DMS114 treated with DMSO at 0.1 percent for 48 hours (cell line): ENCODE results near the gene ZFP1.

Source experiments
- DNase-seq: peaks from one replicate; lab custom pipeline; 2025; ENCODE audit not compliant: unreplicated experiment; lab: John Stamatoyannopoulos, UW

Gene ZFP1

DNA sequence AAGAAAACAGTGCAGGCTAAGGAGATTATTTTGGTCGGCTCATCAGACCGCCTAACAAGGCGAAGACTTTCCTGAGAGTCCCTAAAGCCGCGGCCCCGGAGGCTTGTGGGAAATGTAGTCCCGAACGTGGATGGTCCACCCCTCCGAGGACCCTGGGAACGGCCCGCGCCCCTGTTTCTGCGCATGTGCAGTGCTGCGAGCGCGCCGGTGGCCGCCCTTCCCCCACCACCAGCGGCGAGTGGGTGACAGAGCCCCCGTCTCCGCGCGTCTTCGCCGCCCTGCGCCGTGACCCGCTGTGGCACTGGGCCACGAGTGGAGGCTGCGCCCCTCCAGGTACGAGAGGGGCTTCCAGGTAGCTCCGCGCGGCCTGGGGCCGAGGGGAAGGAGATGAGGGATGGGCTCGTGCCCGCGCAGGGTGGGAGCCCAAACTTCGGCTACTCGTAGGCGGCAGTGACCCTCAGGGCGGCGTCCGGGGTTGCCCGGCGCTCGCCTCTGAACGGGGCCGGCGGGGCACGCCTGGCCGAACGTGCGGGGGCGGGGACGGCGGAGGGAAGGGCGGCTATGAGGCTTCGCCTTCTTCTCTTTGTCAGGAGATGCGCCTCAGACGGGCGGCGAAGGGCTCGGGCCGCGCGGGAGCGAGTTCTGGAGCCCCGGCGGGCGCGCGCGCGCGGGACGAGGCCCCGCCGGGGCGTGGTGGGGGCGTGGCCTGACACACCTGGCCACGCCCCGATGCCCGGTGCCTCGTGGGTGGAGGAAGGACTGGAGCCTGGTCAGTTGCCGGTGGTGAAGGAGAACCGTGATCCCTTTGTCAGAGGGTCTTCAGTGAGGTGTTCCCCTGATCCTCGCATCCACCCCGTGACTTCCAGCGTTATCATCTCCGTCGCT is at the start of gene ZFP1:
ZFP1 (plus strand) TSS at position 214 of the 885 bp plus-strand sequence. CDS start 4,428 bp downstream, outside the sequence.
- DNase-seq = peak; percentile 93

DNA sequence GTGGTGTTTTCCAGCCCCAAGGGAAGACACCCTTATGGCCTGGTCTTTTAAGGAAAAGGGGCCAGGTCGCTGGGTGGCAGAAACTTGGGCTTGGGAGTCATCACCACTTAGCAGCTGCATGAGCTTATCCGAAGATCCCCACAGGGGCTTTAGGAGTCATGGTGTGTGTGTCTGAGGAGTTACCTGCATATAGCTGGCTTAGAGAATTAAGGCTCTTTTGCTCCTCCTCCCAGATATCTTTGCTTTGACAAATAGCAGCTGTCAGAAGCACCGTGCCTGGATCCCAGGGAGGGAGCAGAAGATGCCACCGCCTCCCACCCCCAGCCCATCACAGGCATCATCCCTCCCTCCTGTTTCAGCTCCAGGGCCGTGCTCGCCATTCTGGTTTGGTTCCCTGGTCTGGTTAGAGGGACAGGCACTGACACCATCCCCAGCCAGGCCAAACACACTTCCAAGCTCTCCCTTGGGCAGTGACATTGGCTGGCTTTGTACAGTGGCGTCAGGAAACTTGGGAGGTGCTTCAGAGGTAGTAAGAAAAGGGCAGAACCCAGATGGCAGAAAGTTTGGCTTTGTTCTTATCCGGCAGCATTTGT is 49.2 kb upstream of the ZFP1 start:
- DNase-seq = no peak

DNA sequence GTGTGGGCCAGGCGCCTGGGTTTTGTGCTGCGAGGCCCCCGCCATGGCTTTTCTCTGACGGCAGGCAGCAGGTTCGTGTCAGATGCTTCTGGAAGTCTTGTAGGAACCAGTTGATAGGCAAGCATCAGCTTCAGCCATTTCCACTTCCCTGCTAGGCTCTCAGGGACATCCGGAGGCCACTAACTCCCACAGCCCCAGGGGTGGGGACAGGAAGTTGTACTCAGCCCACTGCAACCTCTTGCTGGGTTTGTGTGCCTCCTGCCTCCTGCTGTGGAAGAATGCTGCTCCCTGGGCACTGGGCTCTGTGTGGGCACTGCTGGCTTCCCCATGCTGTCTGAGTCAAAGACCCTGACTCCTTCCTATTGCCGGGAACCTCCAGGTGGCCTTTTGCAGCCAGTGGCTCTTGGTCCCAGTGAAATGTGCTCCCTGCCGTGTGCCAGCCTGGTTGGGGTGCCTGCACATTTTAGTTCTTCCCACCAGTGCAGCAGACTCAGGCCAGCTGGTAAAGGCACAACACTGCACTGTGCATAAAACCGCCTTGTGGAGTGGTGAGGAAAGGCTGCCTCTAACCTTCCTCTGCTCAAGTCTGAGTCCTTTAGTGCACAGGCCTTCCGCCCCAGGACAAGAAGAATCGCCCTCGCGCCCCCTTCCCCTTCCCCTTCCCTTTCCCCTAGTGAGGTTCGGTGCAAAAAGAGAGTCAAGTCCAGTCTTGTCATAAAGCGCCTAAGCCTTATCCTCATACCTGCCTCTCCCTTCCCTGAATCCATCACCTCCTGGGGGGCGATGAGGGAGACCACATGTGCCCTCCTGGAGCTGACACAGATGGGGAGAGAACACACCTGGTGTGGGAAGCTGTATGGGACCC is 48.4 kb upstream of the ZFP1 start:
- DNase-seq = no peak

DNA sequence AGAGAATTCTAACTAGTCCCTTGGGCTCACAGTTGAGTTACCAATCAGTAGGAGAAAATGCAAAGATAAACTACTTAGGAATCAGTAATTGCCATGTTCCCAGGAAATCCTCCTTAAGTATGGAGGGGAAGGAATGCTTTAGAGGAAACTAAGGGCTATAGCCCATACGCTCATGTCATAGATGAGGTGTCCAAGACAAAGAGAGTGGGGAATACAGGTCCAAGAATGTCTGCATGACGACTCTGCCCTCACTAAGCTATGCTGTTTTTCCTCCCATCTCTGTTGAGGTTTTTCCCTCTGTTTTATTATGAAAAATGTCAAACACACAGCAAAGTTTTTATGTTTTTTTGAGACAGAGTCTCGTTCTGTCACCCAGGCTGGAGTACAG is 47.7 kb upstream of the ZFP1 start:
- DNase-seq = no peak

DNA sequence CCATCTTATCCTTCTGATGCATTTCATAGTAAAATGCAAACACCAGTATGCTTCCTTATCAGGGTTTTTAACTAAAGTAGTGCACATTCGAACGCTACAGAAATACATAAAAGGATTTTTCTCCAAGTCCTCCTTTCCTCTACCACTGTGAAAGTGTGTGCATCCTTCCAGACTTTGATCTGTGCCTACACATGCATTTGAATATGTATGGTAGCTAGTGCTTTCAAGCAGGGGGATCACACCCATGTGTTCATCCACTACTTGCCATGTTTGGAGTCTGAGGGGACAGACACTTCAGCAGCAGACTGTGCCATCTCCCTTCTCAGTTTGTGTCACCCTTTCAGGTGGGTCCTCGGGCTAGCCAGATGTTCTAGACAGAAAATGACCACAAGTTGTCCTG is 46.7 kb upstream of the ZFP1 start:
- no peak for DNase-seq

DNA sequence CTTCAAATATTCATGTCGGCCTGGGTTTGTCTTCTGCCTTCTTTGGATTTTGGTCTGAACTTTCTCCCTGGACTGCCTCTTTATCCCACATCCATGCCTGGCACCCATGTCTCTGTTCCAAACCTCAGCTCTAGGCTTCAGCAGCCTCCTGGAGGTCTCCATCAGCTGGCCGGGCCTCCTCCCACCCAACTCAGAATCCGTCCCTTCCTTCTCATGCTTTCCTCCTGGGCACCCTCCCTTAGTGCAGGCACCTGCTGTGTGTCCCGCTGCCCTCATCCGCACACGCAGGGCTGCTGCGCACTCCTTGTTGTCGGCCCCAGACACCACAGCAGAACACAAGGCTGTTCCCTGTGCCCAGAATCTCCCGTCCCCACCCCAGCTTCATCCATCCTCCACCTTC is 45.7 kb upstream of the ZFP1 start:
- DNase-seq = no peak

DNA sequence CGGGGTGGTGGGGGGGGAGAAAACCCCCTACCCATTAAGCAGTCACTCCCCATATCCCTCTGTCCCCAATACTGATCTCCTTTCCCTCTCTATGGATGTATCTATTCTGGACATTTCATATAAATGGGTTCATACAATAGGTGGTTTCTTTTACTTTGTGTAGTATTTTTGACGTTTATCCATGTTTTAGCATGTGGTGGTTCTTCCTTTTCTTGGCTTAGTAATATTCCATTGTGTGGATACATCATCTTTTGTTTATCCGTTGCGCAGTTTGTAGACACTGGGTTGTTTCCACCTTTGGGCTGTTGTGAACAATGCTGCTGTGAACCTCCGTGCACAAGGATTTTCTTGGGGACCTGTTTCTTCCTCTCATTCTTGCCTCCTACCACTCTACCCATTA is 44.3 kb upstream of the ZFP1 start:
- DNase-seq = no peak

DNA sequence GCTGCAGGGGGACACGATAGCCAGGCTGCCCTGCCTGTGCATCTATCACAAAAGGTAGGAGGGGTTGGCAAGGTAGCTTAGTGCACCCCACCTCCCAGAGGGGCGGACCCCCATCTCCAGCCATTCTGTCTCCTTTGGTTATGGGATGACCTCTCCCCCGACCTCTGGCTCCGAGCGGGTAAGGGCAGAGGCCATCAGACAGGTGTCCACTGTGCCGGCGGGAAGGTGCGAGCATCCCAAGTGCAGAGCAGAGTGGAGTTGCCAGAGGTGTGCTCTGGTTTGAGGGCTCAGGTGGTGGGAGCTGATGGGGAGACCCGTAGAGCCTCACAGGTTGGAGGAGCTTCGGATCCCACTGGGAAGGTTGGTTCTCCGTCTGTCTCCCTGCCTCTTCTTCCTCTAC is 43.5 kb upstream of the ZFP1 start:
- no peak for DNase-seq

DNA sequence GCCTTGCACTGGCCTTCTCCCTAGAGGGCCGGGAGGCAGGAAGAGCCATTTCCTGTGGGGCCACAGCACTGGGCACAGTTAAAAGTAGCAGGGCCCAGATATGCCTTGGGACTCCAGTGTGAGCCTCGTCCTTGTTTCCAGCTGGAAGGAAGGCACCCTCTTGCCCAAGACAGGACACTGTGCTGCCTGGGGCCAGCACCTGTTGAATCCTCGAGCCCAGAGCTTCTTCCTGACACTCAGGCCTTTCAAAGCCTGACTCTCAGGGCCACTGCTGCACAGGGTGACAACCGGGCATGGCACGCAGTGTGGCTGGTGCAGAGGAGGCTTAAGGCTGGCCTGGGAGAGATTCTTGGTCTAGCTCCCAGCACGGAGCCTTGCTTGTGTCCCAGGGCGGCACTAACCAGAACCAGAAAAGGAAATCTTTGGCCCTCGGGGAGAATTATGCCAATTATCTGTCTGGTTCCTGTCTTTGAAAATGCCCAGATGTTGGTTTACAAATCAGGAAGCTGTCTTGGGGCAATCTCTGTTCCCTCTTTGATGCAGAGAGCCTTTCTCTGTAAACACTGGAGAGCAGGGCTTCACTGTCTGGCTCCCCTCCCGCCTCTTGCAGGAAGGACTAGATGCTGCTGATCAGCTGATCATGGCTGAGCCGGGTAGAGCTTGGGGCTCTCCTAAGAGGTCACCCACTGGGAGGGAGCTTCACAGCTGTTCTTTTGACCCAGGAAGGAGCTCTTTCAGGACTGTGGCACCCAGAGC is 42.8 kb upstream of the ZFP1 start:
- DNase-seq = no peak

DNA sequence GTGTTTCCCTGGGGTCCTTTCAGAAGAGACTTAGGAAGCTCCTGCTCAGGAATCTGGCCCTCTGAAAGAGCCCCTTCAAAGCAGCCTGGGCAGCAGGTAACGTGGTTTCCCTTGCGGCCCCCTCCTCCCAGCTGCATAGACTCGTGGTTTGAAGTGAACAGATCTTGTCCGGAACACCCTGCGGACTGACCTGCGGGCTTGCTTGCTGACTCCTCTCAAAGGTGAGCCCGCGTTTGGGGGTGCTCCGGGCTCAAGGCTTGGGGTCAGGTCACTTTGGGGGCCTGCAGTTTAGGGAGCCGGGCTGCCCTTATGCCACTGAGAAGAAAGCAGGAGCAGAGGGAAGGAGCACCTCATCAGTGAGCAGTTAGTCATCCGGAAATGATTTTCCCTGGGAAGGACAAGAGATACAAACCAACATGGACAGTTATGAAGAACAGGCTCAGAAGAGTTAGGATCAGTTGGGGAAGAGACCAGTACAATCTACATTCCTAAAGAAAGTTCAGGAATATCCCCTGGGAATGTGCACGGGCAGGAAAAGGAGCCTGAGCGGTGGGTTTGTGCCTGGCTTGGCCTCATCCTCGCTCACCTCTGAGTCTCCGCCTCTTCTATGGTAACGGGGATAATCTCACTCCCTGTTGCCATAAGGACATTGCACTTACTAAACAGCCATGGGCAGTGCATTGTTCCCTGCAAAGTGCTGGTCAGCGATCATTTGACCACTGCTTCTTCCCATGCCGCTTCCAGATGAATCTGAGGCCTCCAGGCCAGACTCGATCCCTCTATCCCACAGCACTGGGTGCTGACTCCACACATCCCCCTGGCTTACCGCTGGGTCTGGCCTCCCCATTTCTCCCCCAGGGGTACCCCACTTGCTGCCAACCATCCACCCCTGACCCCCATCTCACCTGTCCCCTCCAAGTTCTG is 41.7 kb upstream of the ZFP1 start:
- DNase-seq = no peak

DNA sequence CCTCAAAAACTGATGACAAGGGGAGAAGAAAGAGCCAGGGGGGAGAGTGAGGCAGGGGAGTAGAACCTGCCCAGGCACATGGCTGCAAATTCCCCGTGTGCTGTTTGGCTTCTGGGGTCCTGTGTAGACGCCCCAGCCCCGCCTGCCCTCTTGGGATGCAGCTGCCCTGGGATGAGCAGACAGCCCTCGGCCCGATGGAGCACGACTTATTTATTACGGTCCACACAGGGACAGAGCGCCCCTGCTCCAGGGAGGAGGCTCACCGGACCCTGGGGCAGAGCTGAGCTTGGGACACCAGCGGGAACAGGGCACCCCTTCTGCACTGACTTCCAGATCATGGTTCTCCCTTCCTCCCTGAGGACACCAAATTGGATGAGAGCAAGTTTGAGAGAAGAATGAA is 40.8 kb upstream of the ZFP1 start:
- DNase-seq = no peak

DNA sequence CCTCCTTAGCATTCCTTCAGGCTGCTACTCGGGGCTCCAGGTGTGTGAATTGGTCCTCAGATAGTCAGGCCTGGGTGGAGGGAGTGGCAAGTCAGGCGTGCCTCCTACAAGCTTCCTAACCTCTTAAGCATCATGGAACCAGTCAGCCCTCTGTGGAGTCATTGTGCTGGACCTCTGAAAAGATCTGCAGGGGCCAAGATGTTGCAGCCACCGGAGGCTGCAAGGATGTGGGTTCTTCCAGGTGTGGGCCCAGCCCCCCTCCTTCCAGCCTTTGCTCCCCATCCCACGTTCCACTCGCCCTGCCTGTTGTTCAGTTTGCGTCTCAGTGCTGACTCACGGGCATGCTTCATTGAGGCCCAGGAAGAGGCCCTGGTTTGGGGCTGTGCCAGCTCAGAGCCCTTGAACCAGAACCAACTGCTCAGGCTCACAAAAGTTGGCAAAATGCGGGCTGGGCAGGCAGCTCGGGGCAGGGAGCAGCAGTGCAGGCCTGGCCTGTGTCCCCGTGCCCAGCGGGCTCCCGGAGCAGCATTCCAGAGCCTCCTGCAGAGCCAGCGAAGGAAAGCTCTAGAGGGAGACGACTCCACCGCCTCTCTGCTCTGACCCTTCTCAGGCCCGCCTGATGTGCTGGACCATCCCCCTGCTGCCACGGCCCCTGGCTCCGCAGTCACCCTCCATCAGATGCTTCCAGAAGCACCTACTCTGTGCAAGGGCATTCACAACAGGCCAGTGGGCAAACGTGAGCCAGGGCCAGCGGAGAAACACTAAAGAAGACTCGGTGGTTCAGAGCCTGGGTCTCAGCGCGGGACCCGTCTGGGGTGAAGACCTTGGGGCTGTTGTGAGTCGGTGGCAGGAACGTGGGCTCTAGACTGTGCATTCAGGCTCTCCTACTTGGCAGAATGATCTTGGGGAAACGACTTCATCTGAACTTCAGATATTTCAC is 39.3 kb upstream of the ZFP1 start:
- no peak for DNase-seq

DNA sequence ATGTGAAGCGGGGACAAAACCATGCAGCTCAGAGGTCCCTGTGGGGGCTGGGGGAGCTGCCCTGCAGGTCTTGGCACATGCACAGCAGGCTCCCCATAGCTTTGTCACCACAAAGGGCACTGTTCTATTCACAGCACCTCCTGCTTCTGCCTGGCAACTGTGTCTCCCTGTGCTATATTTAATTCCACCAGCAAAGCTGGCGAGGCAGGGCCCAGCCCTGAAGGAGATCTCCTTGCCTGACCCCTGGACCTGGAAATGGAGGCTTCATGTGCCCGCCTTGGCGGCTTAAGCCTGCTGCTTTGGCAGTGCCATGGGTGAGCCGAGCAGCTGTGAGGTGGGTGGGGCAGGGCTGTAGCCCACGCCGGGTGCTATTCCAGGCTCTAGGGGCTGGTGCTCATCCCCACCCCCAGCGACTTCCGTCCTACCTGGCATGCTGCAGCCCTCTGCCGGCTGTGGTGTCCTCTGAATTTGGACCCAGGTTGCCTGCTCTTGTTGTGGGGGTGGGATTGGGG is 38.5 kb upstream of the ZFP1 start:
- DNase-seq = no peak

DNA sequence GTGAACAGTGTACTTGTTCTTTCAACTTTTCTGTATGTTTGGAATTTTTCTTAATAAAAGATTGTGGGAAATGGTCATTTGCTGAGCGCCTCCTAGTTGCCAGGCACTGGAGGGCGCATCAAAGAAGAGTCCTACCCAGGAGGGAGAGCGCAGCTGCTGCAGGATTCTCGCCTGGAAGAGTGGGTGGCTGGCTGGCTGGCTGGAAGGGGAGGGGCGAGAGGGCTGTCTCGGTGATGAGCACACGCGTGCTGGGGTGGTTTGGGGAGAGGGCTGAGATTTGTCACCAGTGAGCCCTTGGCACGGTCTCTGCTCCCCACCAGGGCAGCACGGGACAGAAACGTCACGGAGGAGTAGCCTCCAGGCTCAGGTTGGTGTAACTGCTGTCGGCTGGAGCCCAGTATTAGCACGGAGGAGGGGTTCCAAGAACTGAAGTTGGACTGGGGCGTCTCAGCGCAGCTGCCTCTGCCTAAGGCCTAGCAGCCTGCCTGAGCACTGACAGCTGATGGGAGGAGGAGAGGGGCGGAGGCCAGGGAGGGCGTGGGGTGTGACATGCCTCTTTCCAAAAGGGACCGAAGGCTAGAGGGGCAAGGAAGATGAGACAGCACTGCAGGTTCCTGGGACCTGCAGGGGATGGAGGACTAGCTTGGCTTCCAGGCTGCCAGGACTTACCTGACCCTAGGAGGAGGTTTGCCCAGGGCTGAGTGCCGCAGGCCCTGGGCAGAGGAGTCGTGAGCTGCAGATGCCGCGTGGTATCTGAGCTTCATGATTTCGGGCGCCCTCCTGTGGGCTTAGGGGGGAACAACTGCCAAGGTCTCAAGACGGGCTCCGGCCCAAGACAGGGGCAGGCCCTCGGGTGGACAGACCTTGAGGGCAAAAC is 37.4 kb upstream of the ZFP1 start:
- DNase-seq = peak; percentile 74

DNA sequence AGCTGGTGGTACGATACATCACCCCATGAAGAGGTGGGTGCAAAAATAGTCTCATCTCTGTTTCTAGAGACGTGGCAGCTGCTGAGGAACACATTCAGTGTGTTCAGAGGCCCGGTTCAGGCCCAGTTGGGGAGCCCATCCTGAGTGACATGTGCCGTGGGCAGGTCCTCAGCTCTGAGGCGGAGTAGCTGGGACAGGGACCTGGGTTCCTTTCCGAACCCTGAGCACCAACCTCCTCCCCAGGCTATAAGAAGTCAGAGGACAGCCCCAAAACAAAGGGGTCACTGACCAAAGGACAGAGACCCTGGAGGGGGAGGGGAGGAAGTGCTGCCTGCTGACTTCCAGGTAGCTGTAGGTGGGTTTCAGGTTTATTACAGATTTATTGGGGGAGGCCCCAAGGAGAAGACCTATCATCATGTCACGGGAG is 36.8 kb upstream of the ZFP1 start:
- no peak for DNase-seq

DNA sequence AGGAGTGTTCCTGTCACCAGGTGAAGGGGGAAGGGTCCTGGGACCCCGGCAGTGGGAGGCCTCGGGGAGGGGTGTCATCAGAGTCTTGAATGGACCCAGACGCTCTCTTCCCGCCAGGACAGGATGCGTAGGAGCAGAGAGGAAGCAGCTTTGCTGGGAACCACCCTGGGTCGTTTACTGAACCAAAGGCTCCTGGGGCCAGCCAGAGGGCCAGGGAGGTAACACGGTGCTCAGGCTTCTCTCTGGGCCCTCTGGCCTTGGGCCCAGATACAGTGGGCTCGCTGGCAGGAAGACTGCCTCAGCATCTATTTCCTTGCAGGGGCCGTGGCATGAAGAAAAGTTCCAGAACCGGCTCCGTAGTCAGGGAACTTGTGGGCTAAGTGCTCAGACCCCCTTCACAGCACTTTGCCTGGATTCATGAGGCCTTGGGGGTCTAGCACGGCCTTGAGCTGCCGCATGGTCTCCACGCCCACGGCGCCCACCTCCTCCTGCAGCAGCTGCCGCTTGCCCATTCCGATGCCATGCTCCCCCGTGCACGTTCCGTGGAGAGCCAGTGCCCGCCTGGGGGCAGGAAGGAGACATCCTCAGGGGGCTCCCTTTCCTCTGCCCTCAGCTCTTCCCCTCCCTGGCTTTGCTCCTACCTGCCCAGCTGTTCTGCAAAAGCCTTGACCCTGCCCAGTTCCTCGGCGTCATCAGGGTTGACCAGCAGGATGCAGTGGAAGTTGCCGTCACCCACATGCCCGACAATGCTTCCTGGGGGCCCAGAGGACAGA is 36.2 kb upstream of the ZFP1 start:
- no peak for DNase-seq
